Skeletal muscle satellite cell (primary cell): ENCODE results near the gene ABTB1.

Experiments
- H3K27me3 ChIP-seq: 2 replicates; pipeline ENCODE4 v1.7.0; 2013; ENCODE audit warnings: low read length; ENCODE audit not compliant: control insufficient read depth, insufficient read depth
- H3K36me3 ChIP-seq: 2 replicates; pipeline ENCODE4 v1.7.0; 2013; ENCODE audit warnings: mild to moderate bottlenecking, control low read depth, low read length; ENCODE audit not compliant: insufficient read depth
- H3K4me1 ChIP-seq: 2 replicates; pipeline ENCODE4 v1.7.0; 2013; ENCODE audit warnings: low read length; ENCODE audit not compliant: control insufficient read depth, insufficient read depth
- H3K4me2 ChIP-seq: 2 replicates; pipeline ENCODE4 v1.7.0; 2013; ENCODE audit warnings: mild to moderate bottlenecking, low read length
- H3K4me3 ChIP-seq: 2 replicates; pipeline ENCODE4 v1.7.0; 2013; ENCODE audit warnings: low read length
- H3K9ac ChIP-seq: 2 replicates; pipeline ENCODE4 v1.7.0; 2013; ENCODE audit warnings: mild to moderate bottlenecking, low read depth, low read length, moderate library complexity
- H3K9me3 ChIP-seq: replicated peaks from 2 replicates; pipeline ENCODE4 v1.7.0; 2013; ENCODE audit warnings: mild to moderate bottlenecking, control low read depth, low read length

Gene ABTB1

GRCh38 chr3:127637971-127638370, 34.8 kb upstream of the ABTB1 start:
- Histone ChIP-seq H3K9me3 (no peaks in the 10 kb centered on the region), H3K4me3 (no peak overlapping the region), H3K4me2 (no peak overlapping the region), H3K9ac (no peak overlapping the region), H3K27me3 (peaks cover 14% of the 10 kb centered on the region), H3K36me3 (no peaks in the 10 kb centered on the region), H3K4me1 (no peaks in the 10 kb centered on the region)

DNA sequence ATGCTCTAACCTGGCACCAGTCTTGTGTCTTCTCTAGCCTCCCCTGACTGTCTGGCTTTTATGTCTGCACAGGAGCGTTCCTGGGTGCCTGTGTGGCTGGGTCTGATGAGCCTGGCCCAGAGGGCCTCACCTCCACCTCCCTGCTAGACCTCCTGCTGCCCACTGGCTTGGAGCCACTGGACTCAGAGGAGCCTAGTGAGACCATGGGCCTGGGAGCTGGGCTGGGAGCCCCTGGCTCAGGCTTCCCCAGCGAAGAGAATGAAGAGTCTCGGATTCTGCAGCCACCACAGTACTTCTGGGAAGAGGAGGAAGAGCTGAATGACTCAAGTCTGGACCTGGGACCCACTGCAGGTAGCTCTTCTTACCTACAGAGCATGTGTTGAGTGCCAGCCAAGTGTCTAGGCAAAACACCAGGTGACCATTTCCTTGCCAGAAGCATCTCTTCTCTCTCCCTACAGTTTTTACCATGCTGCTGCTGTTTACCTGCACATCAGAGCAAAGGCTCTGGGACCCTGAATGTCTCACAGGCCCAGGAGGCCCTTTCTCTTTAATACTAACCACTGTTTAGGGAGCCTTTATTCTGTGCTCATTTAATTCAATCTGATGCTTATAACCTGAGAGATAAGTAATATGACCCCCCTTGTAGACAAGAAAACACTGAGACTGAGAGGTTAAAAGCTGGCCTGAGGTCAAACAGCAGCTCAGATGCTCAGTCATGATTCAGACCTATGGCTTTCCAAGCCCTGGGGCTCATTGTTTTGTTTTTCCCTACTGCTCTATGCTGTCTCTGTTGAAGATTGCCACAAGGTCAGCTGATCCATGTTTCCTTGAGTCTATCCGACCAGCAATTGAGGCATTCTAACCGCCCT, 33.3 kb upstream of the ABTB1 start:
- Histone ChIP-seq H3K36me3 (no peaks in the 10 kb centered on the region), H3K4me3 (no peak overlapping the region), H3K9ac (no peak overlapping the region), H3K9me3 (no peaks in the 10 kb centered on the region), H3K4me2 (no peak overlapping the region), H3K4me1 (no peaks in the 10 kb centered on the region), H3K27me3 (peaks cover 14% of the 10 kb centered on the region)

- no peak overlapping the region for H3K4me3 ChIP-seq
- peaks cover 13% of the 10 kb centered on the region for H3K27me3 ChIP-seq
- H3K4me1 ChIP-seq: no peaks in the 10 kb centered on the region
- no peak overlapping the region for H3K4me2 ChIP-seq
- H3K9me3 ChIP-seq: no peaks in the 10 kb centered on the region
- H3K36me3 ChIP-seq: no peaks in the 10 kb centered on the region
- no peak overlapping the region for H3K9ac ChIP-seq
Measured at GRCh38 chr3:127640042-127640355, 32.8 kb upstream of the ABTB1 start.

DNA sequence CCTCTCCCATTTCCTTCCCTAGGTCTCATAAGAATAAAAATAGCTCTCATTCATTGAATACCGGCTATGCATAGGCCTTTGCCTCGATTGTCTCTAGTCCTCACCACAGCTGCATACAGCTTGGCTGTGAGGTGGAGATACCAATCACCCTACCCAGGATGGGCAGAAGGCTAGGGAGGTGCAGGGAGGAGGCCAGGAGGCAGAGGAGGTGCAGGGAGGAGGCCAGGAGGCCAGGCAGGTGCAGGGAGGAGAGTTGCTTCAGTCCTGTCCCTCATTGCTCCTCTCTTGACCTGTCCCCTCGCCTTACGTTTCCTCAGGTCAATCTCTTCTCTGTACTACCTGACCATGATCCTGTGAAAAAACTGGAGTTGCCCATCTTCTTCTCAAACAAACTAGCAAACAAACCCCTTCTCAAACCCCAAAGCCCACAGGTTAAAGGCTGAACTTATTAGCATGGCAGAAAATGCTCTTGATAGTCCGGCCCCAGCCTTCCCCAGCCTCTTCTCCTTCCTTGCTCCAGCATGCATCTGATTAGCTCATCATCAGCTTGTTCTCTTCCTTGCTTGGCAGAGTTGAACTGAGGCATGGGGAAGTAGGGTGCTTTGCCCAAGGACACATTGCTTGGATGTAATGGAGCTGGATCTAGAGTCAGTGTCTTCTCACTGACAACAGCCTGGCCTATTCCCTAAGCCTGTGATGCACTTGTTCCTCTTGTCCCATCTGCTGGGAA, 27.9 kb upstream of the ABTB1 start:
- H3K4me1 ChIP-seq: no peaks in the 10 kb centered on the region
- no peaks in the 10 kb centered on the region for H3K36me3 ChIP-seq
- no peak overlapping the region for H3K4me3 ChIP-seq

GRCh38 chr3:127645371-127646015, 27.3 kb upstream of the ABTB1 start:
- no peak overlapping the region for H3K4me3 ChIP-seq
- no peaks in the 10 kb centered on the region for H3K9me3 ChIP-seq

More for the DNA sequence above, 27.9 kb upstream of the ABTB1 start:
- H3K9ac ChIP-seq: no peak overlapping the region
- H3K9me3 ChIP-seq: no peaks in the 10 kb centered on the region
- peaks cover 5% of the 10 kb centered on the region for H3K27me3 ChIP-seq
- H3K4me2 ChIP-seq: no peak overlapping the region

GRCh38 chr3:127646501-127647046, 26.2 kb upstream of the ABTB1 start:
- Histone ChIP-seq H3K36me3 (no peaks in the 10 kb centered on the region), H3K9ac (no peak overlapping the region), H3K9me3 (no peaks in the 10 kb centered on the region), H3K4me1 (no peaks in the 10 kb centered on the region), H3K27me3 (peaks cover 5% of the 10 kb centered on the region), H3K4me2 (no peak overlapping the region), H3K4me3 (no peak overlapping the region)

More at GRCh38 chr3:127645371-127646015, 27.3 kb upstream of the ABTB1 start:
- Histone ChIP-seq H3K36me3 (no peaks in the 10 kb centered on the region), H3K4me1 (no peaks in the 10 kb centered on the region), H3K4me2 (no peak overlapping the region), H3K9ac (no peak overlapping the region), H3K27me3 (peaks cover 5% of the 10 kb centered on the region)

- Histone ChIP-seq H3K4me2 (no peak overlapping the region), H3K4me3 (no peak overlapping the region), H3K9me3 (no peaks in the 10 kb centered on the region), H3K9ac (no peak overlapping the region), H3K4me1 (no peaks in the 10 kb centered on the region), H3K36me3 (no peaks in the 10 kb centered on the region), H3K27me3 (peaks cover 5% of the 10 kb centered on the region)
Measured at GRCh38 chr3:127647166-127647844, 25.4 kb upstream of the ABTB1 start.

DNA sequence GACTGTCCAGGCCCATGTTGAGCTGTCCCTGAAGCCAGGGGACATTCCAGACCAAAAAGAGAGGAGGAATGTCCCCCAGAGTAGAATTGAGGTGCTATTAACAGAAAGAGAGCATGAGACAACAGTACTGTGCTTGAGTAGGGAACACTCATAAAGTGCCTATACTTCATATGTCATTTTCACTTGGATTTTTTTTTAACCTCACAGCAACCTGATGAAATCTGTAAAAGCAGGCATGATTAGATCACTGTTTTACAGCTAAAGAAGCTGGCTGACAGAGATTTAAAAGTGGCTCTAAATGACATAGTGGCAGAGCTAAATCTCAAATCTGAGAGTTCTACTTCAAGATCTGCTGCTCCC, 24.9 kb upstream of the ABTB1 start:
- Histone ChIP-seq H3K4me1 (no peaks in the 10 kb centered on the region), H3K4me3 (no peak overlapping the region), H3K9ac (no peak overlapping the region), H3K36me3 (no peaks in the 10 kb centered on the region), H3K9me3 (no peaks in the 10 kb centered on the region), H3K27me3 (peaks cover 5% of the 10 kb centered on the region), H3K4me2 (no peak overlapping the region)

DNA sequence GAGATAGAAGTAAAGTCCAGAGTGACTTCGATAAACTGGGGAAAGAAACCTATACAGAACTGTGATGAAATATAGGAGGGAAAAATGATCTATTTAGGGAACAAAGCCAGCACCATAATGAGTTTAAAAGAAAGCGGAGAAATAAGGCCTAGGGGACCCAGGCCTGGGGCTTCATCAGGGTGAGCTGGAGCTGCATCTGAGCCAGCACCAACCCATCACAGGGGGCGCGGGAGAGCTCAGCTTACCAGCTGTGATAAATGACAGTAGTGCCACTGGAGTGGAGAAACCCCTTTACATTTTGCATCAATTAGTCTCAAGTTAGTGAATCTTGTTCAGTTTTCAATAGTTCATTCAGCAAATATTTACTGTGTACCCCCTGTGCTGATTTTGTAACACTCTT, 22.5 kb upstream of the ABTB1 start:
- Histone ChIP-seq H3K4me3 (no peak overlapping the region), H3K36me3 (no peaks in the 10 kb centered on the region), H3K9me3 (no peaks in the 10 kb centered on the region), H3K27me3 (peaks cover 3% of the 10 kb centered on the region), H3K4me1 (no peaks in the 10 kb centered on the region), H3K9ac (no peak overlapping the region), H3K4me2 (no peak overlapping the region)

DNA sequence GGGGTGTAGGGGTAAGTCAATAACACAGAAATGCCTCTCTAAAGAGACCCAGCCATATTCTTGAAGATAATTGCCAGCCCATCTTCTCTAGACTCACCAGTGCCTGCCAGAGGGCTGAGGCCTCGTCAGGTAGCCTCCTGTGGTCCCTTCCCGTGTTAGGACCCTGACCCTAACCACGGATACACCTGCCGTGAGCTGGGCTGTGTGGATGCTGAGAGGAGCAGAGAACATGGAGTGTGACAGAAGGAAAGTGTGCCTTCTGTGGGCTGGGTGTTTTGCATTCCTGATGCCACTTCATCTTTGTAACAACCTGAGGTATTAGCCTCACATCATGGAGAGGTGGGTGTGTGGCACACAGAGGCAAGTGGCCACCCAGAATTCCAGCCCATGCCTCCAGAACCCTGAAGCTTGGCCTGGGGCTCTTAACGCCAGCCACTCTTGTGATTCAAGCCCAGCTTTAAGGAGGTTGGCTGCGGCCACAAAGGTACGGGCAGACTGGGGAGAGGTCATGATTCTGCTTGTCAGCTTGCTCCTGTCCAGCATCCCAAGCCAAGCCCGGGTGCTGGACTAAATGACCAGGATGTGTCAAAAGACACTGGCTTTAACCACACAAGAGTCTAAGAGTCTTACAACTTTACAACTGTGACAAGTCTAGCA, 21.1 kb upstream of the ABTB1 start:
- H3K27me3 ChIP-seq: no peaks in the 10 kb centered on the region
- H3K9ac ChIP-seq: no peak overlapping the region
- H3K4me3 ChIP-seq: no peak overlapping the region
- no peaks in the 10 kb centered on the region for H3K4me1 ChIP-seq
- H3K36me3 ChIP-seq: no peaks in the 10 kb centered on the region
- no peaks in the 10 kb centered on the region for H3K9me3 ChIP-seq
- H3K4me2 ChIP-seq: no peak overlapping the region
